ENCODE measurements around the gene ABTB2.

DNA sequence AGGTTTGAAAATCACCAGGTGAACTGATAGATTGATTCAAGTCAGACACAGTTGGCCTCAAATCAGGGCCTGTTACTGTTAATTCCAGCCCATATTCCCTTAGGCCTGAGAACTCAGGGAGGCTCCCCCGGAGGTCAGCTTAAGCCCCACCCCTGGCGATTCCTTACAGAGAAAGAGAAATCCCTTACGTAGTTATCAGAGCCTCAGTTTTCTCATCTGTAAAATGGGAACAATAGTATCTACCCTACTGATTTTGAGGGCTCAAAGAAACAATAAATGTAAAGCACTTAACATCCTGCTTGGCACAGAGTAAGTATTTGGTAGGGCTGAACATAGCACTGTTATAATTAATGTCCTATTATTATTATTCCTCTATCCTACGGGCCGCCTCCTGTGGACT is 158.3 kb downstream of the ABTB2 start:
- TF ChIP-seq, protein P1, sequence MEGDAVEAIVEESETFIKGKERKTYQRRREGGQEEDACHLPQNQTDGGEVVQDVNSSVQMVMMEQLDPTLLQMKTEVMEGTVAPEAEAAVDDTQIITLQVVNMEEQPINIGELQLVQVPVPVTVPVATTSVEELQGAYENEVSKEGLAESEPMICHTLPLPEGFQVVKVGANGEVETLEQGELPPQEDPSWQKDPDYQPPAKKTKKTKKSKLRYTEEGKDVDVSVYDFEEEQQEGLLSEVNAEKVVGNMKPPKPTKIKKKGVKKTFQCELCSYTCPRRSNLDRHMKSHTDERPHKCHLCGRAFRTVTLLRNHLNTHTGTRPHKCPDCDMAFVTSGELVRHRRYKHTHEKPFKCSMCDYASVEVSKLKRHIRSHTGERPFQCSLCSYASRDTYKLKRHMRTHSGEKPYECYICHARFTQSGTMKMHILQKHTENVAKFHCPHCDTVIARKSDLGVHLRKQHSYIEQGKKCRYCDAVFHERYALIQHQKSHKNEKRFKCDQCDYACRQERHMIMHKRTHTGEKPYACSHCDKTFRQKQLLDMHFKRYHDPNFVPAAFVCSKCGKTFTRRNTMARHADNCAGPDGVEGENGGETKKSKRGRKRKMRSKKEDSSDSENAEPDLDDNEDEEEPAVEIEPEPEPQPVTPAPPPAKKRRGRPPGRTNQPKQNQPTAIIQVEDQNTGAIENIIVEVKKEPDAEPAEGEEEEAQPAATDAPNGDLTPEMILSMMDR (conservative IDR thresholded peaks at IDR 0.05; ENCODE audit: low read depth in 2 of 2): no peak
- TF ChIP-seq POLR2AphosphoS5 (IDR thresholded peaks at IDR 0.05; ENCODE audit: low read depth) (no peak), EZH2phosphoT487 (IDR thresholded peaks at IDR 0.05; ENCODE audit: unreplicated experiment) (no peak), CREB1 (CRISPR knock-in tag; IDR thresholded peaks at IDR 0.05; ENCODE audit: low read depth) (no peak), EZH2 (IDR thresholded peaks at IDR 0.05; ENCODE audit: low read depth, unreplicated experiment) (no peak), JUNB (IDR thresholded peaks at IDR 0.05; ENCODE audit: unreplicated experiment) (no peak), STAT1 (IDR thresholded peaks at IDR 0.05; ENCODE audit: unreplicated experiment) (no peak), ZNF331 (CRISPR knock-in tag; IDR thresholded peaks at IDR 0.05; ENCODE audit: low read depth) (no peak)
- TF ChIP-seq, protein P2, sequence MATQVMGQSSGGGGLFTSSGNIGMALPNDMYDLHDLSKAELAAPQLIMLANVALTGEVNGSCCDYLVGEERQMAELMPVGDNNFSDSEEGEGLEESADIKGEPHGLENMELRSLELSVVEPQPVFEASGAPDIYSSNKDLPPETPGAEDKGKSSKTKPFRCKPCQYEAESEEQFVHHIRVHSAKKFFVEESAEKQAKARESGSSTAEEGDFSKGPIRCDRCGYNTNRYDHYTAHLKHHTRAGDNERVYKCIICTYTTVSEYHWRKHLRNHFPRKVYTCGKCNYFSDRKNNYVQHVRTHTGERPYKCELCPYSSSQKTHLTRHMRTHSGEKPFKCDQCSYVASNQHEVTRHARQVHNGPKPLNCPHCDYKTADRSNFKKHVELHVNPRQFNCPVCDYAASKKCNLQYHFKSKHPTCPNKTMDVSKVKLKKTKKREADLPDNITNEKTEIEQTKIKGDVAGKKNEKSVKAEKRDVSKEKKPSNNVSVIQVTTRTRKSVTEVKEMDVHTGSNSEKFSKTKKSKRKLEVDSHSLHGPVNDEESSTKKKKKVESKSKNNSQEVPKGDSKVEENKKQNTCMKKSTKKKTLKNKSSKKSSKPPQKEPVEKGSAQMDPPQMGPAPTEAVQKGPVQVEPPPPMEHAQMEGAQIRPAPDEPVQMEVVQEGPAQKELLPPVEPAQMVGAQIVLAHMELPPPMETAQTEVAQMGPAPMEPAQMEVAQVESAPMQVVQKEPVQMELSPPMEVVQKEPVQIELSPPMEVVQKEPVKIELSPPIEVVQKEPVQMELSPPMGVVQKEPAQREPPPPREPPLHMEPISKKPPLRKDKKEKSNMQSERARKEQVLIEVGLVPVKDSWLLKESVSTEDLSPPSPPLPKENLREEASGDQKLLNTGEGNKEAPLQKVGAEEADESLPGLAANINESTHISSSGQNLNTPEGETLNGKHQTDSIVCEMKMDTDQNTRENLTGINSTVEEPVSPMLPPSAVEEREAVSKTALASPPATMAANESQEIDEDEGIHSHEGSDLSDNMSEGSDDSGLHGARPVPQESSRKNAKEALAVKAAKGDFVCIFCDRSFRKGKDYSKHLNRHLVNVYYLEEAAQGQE (IDR thresholded peaks at IDR 0.05; ENCODE audit: unreplicated experiment): no peak
- TF ChIP-seq, protein P3, sequence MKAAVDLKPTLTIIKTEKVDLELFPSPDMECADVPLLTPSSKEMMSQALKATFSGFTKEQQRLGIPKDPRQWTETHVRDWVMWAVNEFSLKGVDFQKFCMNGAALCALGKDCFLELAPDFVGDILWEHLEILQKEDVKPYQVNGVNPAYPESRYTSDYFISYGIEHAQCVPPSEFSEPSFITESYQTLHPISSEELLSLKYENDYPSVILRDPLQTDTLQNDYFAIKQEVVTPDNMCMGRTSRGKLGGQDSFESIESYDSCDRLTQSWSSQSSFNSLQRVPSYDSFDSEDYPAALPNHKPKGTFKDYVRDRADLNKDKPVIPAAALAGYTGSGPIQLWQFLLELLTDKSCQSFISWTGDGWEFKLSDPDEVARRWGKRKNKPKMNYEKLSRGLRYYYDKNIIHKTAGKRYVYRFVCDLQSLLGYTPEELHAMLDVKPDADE (IDR thresholded peaks at IDR 0.05): no peak

All from GM23338 (cell line).